Measurements from ENCODE around the gene ASTN2.

ASTN2 gene

DNA sequence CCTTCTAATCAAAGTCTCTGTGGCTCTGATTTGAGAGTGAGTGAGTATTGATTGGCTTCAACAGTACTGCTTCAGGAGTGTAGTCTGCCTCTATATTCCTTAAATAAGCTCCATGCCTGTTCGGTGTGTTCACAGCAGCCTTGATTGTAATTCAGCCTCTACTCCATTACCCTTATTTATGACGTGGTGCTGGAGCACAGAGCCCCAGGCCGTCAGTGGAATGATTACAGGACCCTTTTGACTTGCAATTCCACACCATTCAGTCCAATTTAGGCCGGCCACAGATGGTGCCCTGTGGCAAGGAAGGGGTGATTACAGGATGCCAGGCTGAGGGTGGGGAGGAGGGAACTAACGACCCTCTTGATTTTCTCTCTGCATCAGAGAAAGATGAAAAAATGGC, 110.3 kb downstream of the ASTN2 start:
- DNase-seq (ENCODE audit: low read depth in 2 of 2): no peak

DNA sequence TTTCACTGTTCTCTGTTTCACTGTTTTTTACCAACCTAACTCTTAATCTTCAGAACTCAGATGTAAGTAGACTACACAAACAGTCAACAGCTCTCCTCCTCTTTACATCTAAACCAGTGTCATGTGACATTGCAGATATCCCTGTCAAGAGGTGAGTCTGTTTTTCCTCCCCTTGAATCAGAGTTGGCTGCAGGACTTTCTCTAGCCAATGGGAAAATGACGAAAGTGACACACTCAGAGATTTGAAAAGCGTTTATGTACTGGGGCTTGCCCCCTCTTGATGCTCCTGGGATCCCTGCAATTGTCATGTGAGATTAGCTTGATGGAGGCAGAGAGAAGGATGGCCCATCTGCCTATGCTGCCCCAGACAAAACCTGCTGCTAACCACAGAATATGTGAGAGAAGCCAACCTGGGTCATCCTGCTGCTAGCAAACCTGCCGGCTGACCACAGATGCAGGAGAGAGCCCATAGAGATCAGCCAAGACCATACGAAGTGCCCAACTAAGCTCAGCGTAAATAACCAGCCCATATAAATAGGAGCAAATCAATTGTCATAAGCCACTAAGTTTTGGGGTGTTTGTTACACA, 111.1 kb downstream of the ASTN2 start:
- no peak for DNase-seq (ENCODE audit: low read depth in 2 of 2)

DNA sequence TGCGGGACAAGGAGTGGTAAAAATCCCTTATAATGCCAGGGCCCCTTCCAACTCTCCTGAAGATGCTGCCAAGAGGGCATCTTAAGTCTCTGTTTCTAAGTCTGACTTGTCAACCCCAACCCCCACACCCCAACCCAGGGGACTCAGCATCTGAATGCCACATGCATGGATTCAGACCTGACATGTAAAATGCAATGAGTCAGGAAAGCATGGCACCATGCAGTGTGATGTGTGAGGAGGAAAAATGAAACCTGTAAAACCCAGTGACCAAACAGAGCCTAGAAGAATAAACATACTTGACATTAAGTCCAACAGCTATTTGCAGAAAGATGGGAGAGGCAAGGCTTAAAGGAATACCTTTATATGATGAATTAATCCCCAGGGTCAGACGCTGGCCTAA, 112.4 kb downstream of the ASTN2 start:
- no peak for DNase-seq (ENCODE audit: low read depth in 2 of 2)

DNA sequence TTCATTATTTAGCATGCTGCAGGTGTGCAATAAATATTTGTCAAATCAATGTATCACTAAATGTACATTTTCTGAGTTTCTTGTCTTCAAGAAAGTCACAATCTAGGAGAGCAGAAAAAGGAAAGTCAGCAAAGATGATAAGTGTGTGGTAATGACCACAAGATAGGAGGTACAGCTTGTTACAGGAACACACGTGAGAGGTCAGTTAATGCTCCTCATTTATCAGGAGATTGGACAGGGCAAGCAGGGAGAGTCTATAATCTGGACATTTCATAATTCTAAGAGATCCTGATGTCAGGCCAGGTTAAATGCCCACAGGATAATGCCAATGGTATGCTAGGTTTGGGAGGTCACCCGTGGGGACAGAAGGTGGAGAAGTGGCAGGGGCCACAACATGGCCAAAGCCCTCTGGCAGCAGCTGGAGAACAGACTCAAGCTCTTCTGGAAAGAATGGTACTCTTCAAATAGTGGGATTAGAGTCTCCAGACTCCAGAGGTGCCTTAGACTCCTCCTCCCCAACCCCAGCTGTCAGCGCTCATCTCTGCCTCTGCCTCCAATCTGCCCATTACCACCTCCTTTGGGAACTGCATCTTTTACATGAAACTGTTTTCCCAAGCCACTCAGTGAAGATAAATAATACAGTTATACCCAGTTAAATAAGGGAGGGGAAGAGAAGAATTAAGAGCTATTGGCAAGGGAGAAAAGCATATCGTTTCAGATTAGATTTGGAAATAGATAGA, 114.3 kb downstream of the ASTN2 start:
- DNase-seq (ENCODE audit: low read depth in 2 of 2): no peak

GRCh38 chr9:117296453-117296852, 118.4 kb downstream of the ASTN2 start:
- DNase-seq (ENCODE audit: low read depth in 2 of 2): no peak

DNA sequence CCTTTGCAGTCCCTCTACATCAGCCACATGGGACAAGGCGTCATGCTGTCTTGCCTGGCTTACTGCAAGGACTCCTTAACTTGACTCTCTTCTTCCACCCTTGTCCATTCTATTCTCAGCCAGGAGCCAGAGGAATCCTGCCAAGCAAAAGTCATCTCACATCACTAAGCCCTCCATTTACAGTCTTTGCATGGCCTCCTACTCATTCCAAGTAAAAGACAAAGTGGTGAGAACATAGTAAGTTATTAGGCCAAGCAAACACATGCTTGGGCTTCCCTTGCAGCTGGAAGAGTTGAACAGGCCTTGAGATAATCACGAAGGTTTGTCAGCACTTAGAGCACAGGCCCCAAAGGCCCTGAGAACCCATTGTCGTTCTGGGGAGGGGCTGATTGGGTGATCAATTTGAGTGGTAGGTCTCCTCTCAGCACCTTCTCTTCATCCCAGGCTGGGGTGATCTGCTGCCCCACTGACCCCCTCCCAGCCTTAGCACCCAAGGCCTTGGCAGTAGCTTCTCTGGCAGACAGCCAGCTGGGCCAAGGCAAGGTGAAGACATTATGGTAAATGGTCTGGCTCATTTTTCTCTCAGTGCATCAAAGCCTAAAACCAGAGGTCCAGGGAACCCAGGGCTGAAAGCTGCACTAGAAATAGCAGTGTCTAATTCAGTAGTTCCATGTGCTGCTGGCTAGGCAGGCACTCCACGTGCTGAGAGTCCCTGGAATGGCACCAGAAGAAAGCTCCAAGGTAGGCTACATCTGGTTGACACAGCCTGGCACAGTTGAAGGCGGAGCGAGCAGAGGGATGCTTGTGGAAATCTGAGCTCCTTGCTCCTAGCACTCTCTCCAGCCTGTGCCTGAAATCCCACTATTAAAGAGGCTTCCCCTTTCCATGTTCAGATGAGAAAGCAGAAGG, 121.4 kb downstream of the ASTN2 start:
- no peak for DNase-seq (ENCODE audit: low read depth in 2 of 2)

GRCh38 chr9:117290856-117291622, 123.8 kb downstream of the ASTN2 start:
- no peak for DNase-seq (ENCODE audit: low read depth in 2 of 2)

DNA sequence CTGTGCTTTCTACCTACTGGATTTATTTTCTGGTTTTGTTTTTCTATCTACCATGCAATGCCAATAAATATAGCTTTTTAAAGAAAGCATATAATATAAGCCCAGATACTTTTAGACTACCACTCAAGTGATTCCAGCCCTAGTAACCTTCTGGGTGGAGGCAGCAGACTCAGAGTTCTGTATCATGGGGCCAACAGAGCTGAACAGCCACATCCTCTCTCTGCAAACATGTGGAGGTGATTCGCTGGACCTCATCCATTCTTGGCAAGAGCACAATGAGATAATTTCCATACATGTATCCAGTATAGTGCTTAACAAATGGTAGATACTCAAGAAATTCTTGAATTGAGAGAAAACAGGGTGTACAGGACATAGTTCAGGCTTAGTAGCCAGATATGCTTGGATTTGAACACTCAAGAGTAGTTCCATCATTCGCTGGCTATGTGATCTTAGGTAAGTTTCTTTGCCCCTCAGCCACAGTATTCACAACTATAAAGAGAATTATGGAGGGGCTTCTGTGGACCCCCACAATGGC, 124.5 kb downstream of the ASTN2 start:
- no peak for DNase-seq (ENCODE audit: low read depth in 2 of 2)

DNA sequence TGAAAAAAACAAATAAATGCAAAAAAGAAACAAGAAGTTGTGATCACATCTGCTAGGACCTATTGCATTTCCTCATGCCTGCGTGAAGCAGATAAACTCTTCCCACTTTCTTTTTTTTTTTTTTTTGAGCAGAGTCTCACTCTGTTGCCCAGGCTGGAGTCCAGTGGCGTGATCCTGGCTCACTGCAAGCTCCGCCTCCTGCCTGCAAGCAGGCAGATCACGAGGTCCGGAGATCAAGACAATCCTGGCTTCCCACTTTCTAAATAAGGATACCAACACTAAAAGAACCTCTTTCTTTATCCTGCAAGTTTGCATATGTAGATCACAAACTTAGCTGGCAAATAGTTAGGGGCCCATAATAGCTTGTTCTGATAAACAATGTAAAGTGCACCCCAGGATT, 128.6 kb downstream of the ASTN2 start:
- DNase-seq (ENCODE audit: low read depth in 2 of 2): no peak

- no peak for DNase-seq (ENCODE audit: low read depth in 2 of 2)
Observed at GRCh38 chr9:117284414-117284813, 130.4 kb downstream of the ASTN2 start.

DNA sequence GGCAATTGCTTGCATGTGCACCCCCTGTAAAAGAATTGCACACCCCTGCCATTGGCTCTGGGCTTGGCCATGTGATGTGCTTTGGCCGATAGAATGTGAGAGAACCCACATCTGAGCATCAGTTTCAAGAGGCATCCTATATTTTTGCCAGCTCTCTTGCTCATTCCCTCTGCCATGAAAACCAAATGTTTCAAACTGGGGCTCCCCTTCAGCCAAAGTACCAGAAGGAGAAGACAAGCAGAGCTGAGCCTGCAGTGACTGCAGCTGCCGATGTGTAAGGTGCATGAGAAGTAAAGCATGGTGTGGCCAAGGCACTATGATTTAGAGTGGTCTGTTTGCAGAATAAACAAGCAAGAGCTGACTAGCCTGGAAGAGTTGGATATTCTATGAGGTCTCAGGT, 132.3 kb downstream of the ASTN2 start:
- no peak for DNase-seq (ENCODE audit: low read depth in 2 of 2)

- no peak for DNase-seq (ENCODE audit: low read depth in 2 of 2)
Observed at GRCh38 chr9:117278471-117279035, 136.3 kb downstream of the ASTN2 start.

- DNase-seq (ENCODE audit: low read depth in 2 of 2): no peak
Observed at GRCh38 chr9:117278020-117278419, 136.8 kb downstream of the ASTN2 start.

- DNase-seq (ENCODE audit: low read depth in 2 of 2): no peak
Observed at GRCh38 chr9:117276444-117276843, 138.4 kb downstream of the ASTN2 start.

DNA sequence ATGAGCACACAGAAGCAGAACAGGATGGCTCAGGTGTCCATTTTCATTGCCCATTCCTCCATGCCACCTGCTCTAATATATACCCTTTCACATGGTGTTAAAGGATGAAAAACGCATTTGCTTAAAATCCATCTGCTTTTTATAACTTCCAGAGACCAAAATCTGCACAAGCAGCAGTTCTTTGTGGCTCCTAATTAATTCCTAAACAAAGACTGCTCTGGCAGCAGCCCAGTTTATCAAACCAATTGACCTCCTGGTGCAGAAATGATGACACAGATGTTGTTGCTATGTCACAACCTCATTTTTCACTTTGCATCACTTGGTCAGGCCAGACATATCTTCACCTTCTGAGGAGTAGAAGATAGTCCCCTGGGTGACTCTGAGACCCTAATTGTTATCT, 141.2 kb downstream of the ASTN2 start:
- no peak for DNase-seq (ENCODE audit: low read depth in 2 of 2)

GRCh38 chr9:117268847-117269446, 145.9 kb downstream of the ASTN2 start:
- no peak for DNase-seq (ENCODE audit: low read depth in 2 of 2)

GRCh38 chr9:117266855-117267497, 147.9 kb downstream of the ASTN2 start:
- no peak for DNase-seq (ENCODE audit: low read depth in 2 of 2)

GRCh38 chr9:117265253-117265652, 149.6 kb downstream of the ASTN2 start:
- DNase-seq (ENCODE audit: low read depth in 2 of 2): no peak

DNA sequence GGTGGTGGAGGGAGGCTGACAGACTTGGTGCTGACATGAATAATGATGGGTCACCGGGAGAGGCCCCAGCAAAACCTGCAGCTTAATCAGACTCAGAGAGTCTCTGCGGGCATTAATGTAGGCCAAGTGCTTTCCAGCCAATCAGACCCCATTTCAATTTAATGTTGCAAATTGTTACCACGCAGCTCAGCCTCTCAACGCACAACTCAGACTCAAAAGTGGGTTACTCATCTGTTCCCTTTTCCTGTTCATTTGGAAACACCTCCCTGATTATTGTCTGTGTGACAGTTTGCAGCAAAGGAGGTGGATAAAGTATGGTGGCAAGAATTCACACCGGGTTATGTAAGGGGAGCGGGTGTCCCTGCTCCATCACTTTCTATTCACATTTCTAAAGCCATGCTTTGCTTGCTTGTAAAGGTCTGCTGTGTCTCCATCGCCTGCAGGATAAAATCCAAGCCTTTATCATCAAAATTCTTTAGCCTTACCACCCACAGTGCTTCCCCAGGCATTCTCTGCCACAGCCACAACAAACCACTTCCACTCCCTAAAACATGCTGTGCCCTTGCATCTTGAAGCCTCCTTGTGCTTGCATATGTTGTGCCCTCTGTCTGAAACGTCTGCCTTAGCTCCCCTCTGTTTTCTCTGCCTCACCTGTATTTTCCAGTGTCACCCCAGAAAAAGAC, 156.5 kb downstream of the ASTN2 start:
- DNase-seq (ENCODE audit: low read depth in 2 of 2): no peak

DNA sequence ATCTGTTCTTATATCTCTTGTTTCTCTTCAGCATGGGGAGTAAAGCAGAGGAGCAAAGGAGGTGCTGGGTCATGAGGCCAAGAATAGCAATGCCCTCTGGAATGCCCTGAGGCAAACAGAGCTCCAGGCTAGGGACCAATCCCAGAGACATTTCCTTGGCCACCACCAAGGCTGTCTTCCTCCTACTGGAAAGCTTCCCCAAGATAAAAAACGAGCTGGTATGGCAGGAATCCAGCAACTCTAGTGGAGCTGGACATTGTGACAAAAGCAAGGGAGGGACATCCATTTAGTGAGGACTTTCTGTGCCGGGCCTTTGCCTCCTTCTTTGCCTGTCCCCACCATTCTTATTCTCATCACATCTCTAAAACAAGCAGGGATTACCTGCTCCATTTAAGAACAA, 161.6 kb downstream of the ASTN2 start:
- DNase-seq (ENCODE audit: low read depth in 2 of 2): no peak

Measured in stimulated activated CD8-positive, alpha-beta memory T cell treated with anti-CD3 and anti-CD28 coated beads, Interleukin-2, amount 100 ng/mL, for 48 hours (primary cell).